Esophagus squamous epithelium (tissue), 5 donors: ENCODE results near the gene TLE1. TPM values are rescaled to one million over a fixed set of nuclear protein-coding genes. Genes with fewer than 3 reads are reported as not detected.
"Not testable (repeated sequence)": the region's sequence is repeated elsewhere in the genome, so short reads cannot be mapped to it uniquely, and the experiment has no call there.

ENCODE experiments used
- DNase-seq: peaks from one replicate; lab custom pipeline; 2025; lab: John Stamatoyannopoulos, UW
- H3K27ac ChIP-seq, 4 donors: fragments of 200-600 bp; sonication (generic); one replicate each; pipeline ENCODE4 v1.5.1; 2016 to 2019; ENCODE audit warnings: mild to moderate bottlenecking in 1 of 4
- H3K27me3 ChIP-seq, 4 donors: fragments of 200-600 bp; sonication (generic); 1 replicate in 3 of 4; 2 replicates in 1 of 4; pipeline versions ENCODE4 v1.5.1 to v1.6.0; 2017 to 2021; ENCODE audit warnings: antibody characterized with exemption in 1 of 4
- H3K36me3 ChIP-seq, 3 donors: fragments of 200-600 bp; sonication (generic); one replicate each; pipeline ENCODE4 v1.5.1; 2016 to 2019
- H3K4me1 ChIP-seq, 3 donors: fragments of 200-600 bp; sonication (generic); one replicate each; pipeline ENCODE4 v1.5.1; 2017 to 2019
- H3K4me3 ChIP-seq, 4 donors: fragments of 200-600 bp; sonication (generic); 1 replicate in 3 of 4; 2 replicates in 1 of 4; pipeline ENCODE4 v1.5.1; 2016 to 2019; ENCODE audit warnings: mild to moderate bottlenecking in 2 of 4, moderate library complexity in 1 of 4
- H3K9me3 ChIP-seq, 3 donors: fragments of 200-600 bp; sonication (generic); one replicate each; pipeline ENCODE4 v1.5.1; 2016 to 2019
- CTCF ChIP-seq, 6 experiments: fragments of 450-650 bp in 4 of 6; fragments of 200-600 bp in 2 of 6; sonication (generic) in 2 of 6; IDR thresholded peaks; one replicate each; pipeline ENCODE4 v1.5.1; 2016 to 2019; ENCODE audit warnings: antibody characterized with exemption in 6 of 6, mild to moderate bottlenecking in 4 of 6, moderate library complexity in 4 of 6
- POLR2A ChIP-seq, 4 donors: fragments of 450-650 bp; IDR thresholded peaks; one replicate each; pipeline ENCODE4 v1.6.1; 2017; ENCODE audit warnings: antibody characterized with exemption in 4 of 4, mild to moderate bottlenecking in 4 of 4, moderate library complexity in 3 of 4
- WGBS, 2 donors: methylation state at CpG; one replicate each; pipeline ENCODE4 v1.1.5; 2018; 5-methylcytosine and 5-hydroxymethylcytosine counted together
- intact Hi-C: fragments of 100-400 bp; cut with DNase I; formaldehyde crosslinking; loops from one replicate; pipeline ENCODE4 v1.15.0; 2022
- total RNA-seq, 4 donors: library from RNA; depleted of rRNA; stranded (reverse); fragments of >200 nt; gene quantifications; one replicate each; pipeline ENCODE4 v1.1.0, GENCODE V29; 2016
- donor health status: DM: yes; HTN: yes; CAD: no.

TLE1 gene
- total RNA-seq, 4 donors from 2014 or later: 17.1 to 43.3 (median 20.4) TPM

- H3K4me1 ChIP-seq: peaks cover 0 to 20% (median 0%) of the 10 kb centered on the region in 3 donors
- peaks cover 0 to 51% (median 0%) of the 10 kb centered on the region in 3 donors for H3K36me3 ChIP-seq
- TF ChIP-seq CTCF (IDR thresholded peaks at IDR 0.05) (no peak), POLR2A (IDR thresholded peaks at IDR 0.05) (no peak)
- no peak overlapping the region for H3K4me3 ChIP-seq
- no peak overlapping the region for H3K27ac ChIP-seq
- intact Hi-C loops: no loop called here
- H3K9me3 ChIP-seq: no peaks in the 10 kb centered on the region
- WGBS, 2 donors: 85 to 86% methylated on average over 11 to 13 of the region's 13 CpGs
- no peaks in the 10 kb centered on the region for H3K27me3 ChIP-seq
- DNase-seq: no peak
Measured at GRCh38 chr9:81649475-81650240, 39.7 kb downstream of the TLE1 start.

GRCh38 chr9:81648891-81649290, 40.5 kb downstream of the TLE1 start:
- Histone ChIP-seq H3K27me3 (no peaks in the 10 kb centered on the region), H3K4me1 (peaks cover 0 to 20% (median 0%) of the 10 kb centered on the region in 3 donors), H3K27ac (no peak overlapping the region), H3K9me3 (no peaks in the 10 kb centered on the region), H3K4me3 (no peak overlapping the region), H3K36me3 (peaks cover 0 to 51% (median 0%) of the 10 kb centered on the region in 3 donors)
- DNase-seq: no peak
- intact Hi-C loops: no loop called here
- no peak for TF ChIP-seq CTCF (IDR thresholded peaks at IDR 0.05)
- no peak for TF ChIP-seq POLR2A (IDR thresholded peaks at IDR 0.05)
- WGBS, 2 donors: 88 to 95% methylated on average over 2 of the region's 2 CpGs

GRCh38 chr9:81646337-81646736, 43.0 kb downstream of the TLE1 start:
- H3K4me3 ChIP-seq: no peak overlapping the region
- H3K36me3 ChIP-seq: peaks cover 0 to 59% (median 0%) of the 10 kb centered on the region in 3 donors
- intact Hi-C loops: no loop called here
- 86 to 88% methylated on average over 3 of the region's 3 CpGs for WGBS, 2 donors
- no peaks in the 10 kb centered on the region for H3K9me3 ChIP-seq
- H3K4me1 ChIP-seq: peaks cover 0 to 11% (median 0%) of the 10 kb centered on the region in 3 donors
- TF ChIP-seq POLR2A (IDR thresholded peaks at IDR 0.05) (no peak), CTCF (IDR thresholded peaks at IDR 0.05) (no peak)
- H3K27me3 ChIP-seq: no peaks in the 10 kb centered on the region
- no peak overlapping the region for H3K27ac ChIP-seq
- no peak for DNase-seq

- H3K36me3 ChIP-seq: peaks cover 0 to 44% (median 0%) of the 10 kb centered on the region in 3 donors
- DNase-seq, H3K4me1 ChIP-seq, H3K27me3 ChIP-seq, intact Hi-C loops, H3K27ac ChIP-seq, H3K4me3 ChIP-seq, H3K9me3 ChIP-seq: not testable (repeated sequence)
- 64 to 66% methylated on average over 6 of the region's 6 CpGs for WGBS, 2 donors
Measured at GRCh38 chr9:81644513-81644912, 44.8 kb downstream of the TLE1 start.

- Histone ChIP-seq H3K4me3 (no peak overlapping the region), H3K27me3 (no peaks in the 10 kb centered on the region), H3K4me1 (peaks cover 0 to 22% (median 0%) of the 10 kb centered on the region in 3 donors), H3K36me3 (peaks cover 0 to 44% (median 0%) of the 10 kb centered on the region in 3 donors), H3K27ac (no peak overlapping the region), H3K9me3 (no peaks in the 10 kb centered on the region)
- no peak for DNase-seq
- intact Hi-C loops: no loop called here
- TF ChIP-seq CTCF (IDR thresholded peaks at IDR 0.05) (no peak), POLR2A (IDR thresholded peaks at IDR 0.05) (no peak)
- 91 to 100% methylated on average over 1 of the region's 1 CpG for WGBS, 2 donors
Measured at GRCh38 chr9:81637276-81637675, 52.1 kb downstream of the TLE1 start.
